Measurements from ENCODE around the gene DHPS. TPM values are rescaled to one million over a fixed set of nuclear protein-coding genes. Genes with fewer than 3 reads are reported as not detected.

DHPS gene
- total and polyA plus RNA-seq, 2 of the 13 experiments (the other 11 are each of a cell fraction or from before 2014, with no cell fraction given): 43.3 to 84.3 TPM

GRCh38 chr19:12669270-12670158 lies 12.2 kb downstream of the DHPS start (continued):
- TF ChIP-seq NFRKB (IDR thresholded peaks at IDR 0.05): no peak
- TF ChIP-seq TOPORS (CRISPR knock-in tag; IDR thresholded peaks at IDR 0.05): no peak
- no peak for TF ChIP-seq GTF2F1 (IDR thresholded peaks at IDR 0.05; ENCODE audit: low read length)
- 0 out of 2 replicates have a peak, but pooled peaks have one; percentile 44 for TF ChIP-seq ZNF337 (CRISPR knock-in tag; IDR thresholded peaks at IDR 0.05; ENCODE audit: borderline replicate concordance, low read depth)
- TF ChIP-seq SP1 (IDR thresholded peaks at IDR 0.05): no peak
- peak; percentile 83 for TF ChIP-seq SP1 (CRISPR knock-in tag; IDR thresholded peaks at IDR 0.05)
- TF ChIP-seq NR0B2 (CRISPR knock-in tag; IDR thresholded peaks at IDR 0.05): peak; percentile 37; the same call in 1 of the 2 replicates
- no peak for TF ChIP-seq ZNF484 (CRISPR knock-in tag; IDR thresholded peaks at IDR 0.05; ENCODE audit: borderline replicate concordance, low read depth)
- TF ChIP-seq PAF1 (CRISPR knock-in tag; IDR thresholded peaks at IDR 0.05): no peak
- peak; percentile 48; the same call in 1 of the 2 replicates for TF ChIP-seq ZNF24 (IDR thresholded peaks at IDR 0.05)
- TF ChIP-seq KDM4B (CRISPR knock-in tag; IDR thresholded peaks at IDR 0.05): peak; percentile 21; the same call in 1 of the 2 replicates
- TF ChIP-seq ZNF749 (CRISPR knock-in tag; IDR thresholded peaks at IDR 0.05; ENCODE audit: borderline replicate concordance): no peak
- peak; percentile 83 for TF ChIP-seq POLR2AphosphoS5 (IDR thresholded peaks at IDR 0.05; ENCODE audit: low read depth, low read length)
- no peak for TF ChIP-seq EEA1 (CRISPR knock-in tag; IDR thresholded peaks at IDR 0.05; ENCODE audit: borderline replicate concordance)
- TF ChIP-seq ZNF343 (CRISPR knock-in tag; IDR thresholded peaks at IDR 0.05): no peak
- TF ChIP-seq NRL (CRISPR knock-in tag; IDR thresholded peaks at IDR 0.05; ENCODE audit: borderline replicate concordance): no peak
- TF ChIP-seq PHF5A (CRISPR knock-in tag; IDR thresholded peaks at IDR 0.05; ENCODE audit: low read depth, unreplicated experiment): peak; percentile 31
- TF ChIP-seq SIX1 (CRISPR knock-in tag; IDR thresholded peaks at IDR 0.05; ENCODE audit: borderline replicate concordance): peak; percentile 39; the same call in 1 of the 2 replicates
- TF ChIP-seq ZNF792 (CRISPR knock-in tag; IDR thresholded peaks at IDR 0.05): no peak
- TF ChIP-seq SP2 (CRISPR knock-in tag; IDR thresholded peaks at IDR 0.05): peak; percentile 78
- peak; percentile 81; the same call in 1 of the 2 replicates for TF ChIP-seq ZBTB46 (CRISPR knock-in tag; IDR thresholded peaks at IDR 0.05; ENCODE audit: borderline replicate concordance)
- TF ChIP-seq HOXA7 (CRISPR knock-in tag; IDR thresholded peaks at IDR 0.05): no peak
- no peak; the same call in 1 of the 2 replicates for TF ChIP-seq ATF7-NPFF (CRISPR knock-in tag; IDR thresholded peaks at IDR 0.05; ENCODE audit: low read depth)
- peak; percentile 32; the same call in 1 of the 2 replicates for TF ChIP-seq TERF1 (CRISPR knock-in tag; IDR thresholded peaks at IDR 0.05)
- no peak for TF ChIP-seq JUND (CRISPR knock-in tag; IDR thresholded peaks at IDR 0.05)
- TF ChIP-seq ZNF788 (CRISPR knock-in tag; IDR thresholded peaks at IDR 0.05; ENCODE audit: borderline replicate concordance): peak; percentile 60; the same call in 1 of the 2 replicates
- peak; percentile 68; the same call in 1 of the 2 replicates for TF ChIP-seq MTERF4 (CRISPR knock-in tag; IDR thresholded peaks at IDR 0.05)
